NB4 (cell line): ENCODE measurements around the gene PAGE4.

Source experiments
- CTCF ChIP-seq: IDR thresholded peaks from one replicate; pipeline ENCODE4 v1.5.1; 2012; ENCODE audit warnings: low read depth, low read length
- POLR2A ChIP-seq: IDR thresholded peaks from 2 replicates; pipeline ENCODE4 v1.6.1; 2011; ENCODE audit warnings: mild to moderate bottlenecking; ENCODE audit not compliant: insufficient read length; ENCODE audit errors: extremely low read depth

- TF ChIP-seq POLR2A (no peak), CTCF (no peak)
Measured at GRCh38 chrX:49858341-49858740, 29.2 kb downstream of the PAGE4 start.
